ENCODE data around the gene ADARB1. TPM values are rescaled to one million over a fixed set of nuclear protein-coding genes. Genes with fewer than 3 reads are reported as not detected.

The ADARB1 gene
- total RNA-seq, 4 donors from 2014 or later = 6.8 to 32.2 (median 17.3) TPM

GRCh38 chr21:45178070-45178608 is 103.8 kb downstream of the ADARB1 start:
- in situ Hi-C loops (cut with MboI; ENCODE audit: low pct_ligation_motif_present in 1 of 4, low pct_unique_long_range_greater_than_20kb in 1 of 4, low sequenced_read_pairs in 3 of 4) (no loop called here), intact Hi-C loops (cut with DNase I; ENCODE audit: low total_unique reads) (no loop called here)
- H3K4me3 ChIP-seq = no peak overlapping the region
- H3K36me3 ChIP-seq = peaks cover 0 to 7% (median 0%) of the 10 kb centered on the region in 4 donors
- no peak for DNase-seq
- H3K27ac ChIP-seq = no peak overlapping the region
- no peaks in the 10 kb centered on the region for H3K27me3 ChIP-seq
- H3K4me1 ChIP-seq = no peaks in the 10 kb centered on the region
- H3K9me3 ChIP-seq = no peaks in the 10 kb centered on the region
- WGBS, 2 donors (ENCODE audit: low coverage in 1 of 2) = 80 to 95% methylated on average over 1 to 10 of the region's 12 CpGs
- TF ChIP-seq POLR2A (IDR thresholded peaks at IDR 0.05) = no peak
- TF ChIP-seq CTCF (IDR thresholded peaks at IDR 0.05) = no peak
- TF ChIP-seq POLR2AphosphoS5 (IDR thresholded peaks at IDR 0.05) = no peak
- TF ChIP-seq EP300 (IDR thresholded peaks at IDR 0.05; ENCODE audit: low read depth) = no peak

GRCh38 chr21:45178971-45179370 is 104.6 kb downstream of the ADARB1 start:
- no peaks in the 10 kb centered on the region for H3K9me3 ChIP-seq
- H3K27ac ChIP-seq = no peak overlapping the region
- WGBS, 2 donors (ENCODE audit: low coverage in 1 of 2) = 78 to 92% methylated on average over 3 to 11 of the region's 11 CpGs
- no peaks in the 10 kb centered on the region for H3K27me3 ChIP-seq
- in situ Hi-C loops (cut with MboI; ENCODE audit: low pct_ligation_motif_present in 1 of 4, low pct_unique_long_range_greater_than_20kb in 1 of 4, low sequenced_read_pairs in 3 of 4) = no loop called here
- TF ChIP-seq EP300 (IDR thresholded peaks at IDR 0.05; ENCODE audit: low read depth) = no peak
- TF ChIP-seq CTCF (IDR thresholded peaks at IDR 0.05) = no peak
- TF ChIP-seq POLR2AphosphoS5 (IDR thresholded peaks at IDR 0.05) = no peak
- no peak for TF ChIP-seq POLR2A (IDR thresholded peaks at IDR 0.05)
- peaks cover 0 to 7% (median 0%) of the 10 kb centered on the region in 4 donors for H3K36me3 ChIP-seq
- H3K4me3 ChIP-seq = no peak overlapping the region
- no peak for DNase-seq
- no peaks in the 10 kb centered on the region for H3K4me1 ChIP-seq
- intact Hi-C loops (cut with DNase I; ENCODE audit: low total_unique reads) = no loop called here

GRCh38 chr21:45179568-45180245 is 105.3 kb downstream of the ADARB1 start:
- Histone ChIP-seq H3K9me3 (no peaks in the 10 kb centered on the region), H3K27ac (no peak overlapping the region), H3K4me1 (no peaks in the 10 kb centered on the region), H3K27me3 (no peaks in the 10 kb centered on the region), H3K36me3 (peaks cover 0 to 7% (median 0%) of the 10 kb centered on the region in 4 donors), H3K4me3 (no peak overlapping the region)
- TF ChIP-seq POLR2A (IDR thresholded peaks at IDR 0.05) = no peak
- TF ChIP-seq EP300 (IDR thresholded peaks at IDR 0.05; ENCODE audit: low read depth) = no peak
- TF ChIP-seq POLR2AphosphoS5 (IDR thresholded peaks at IDR 0.05) = no peak
- no peak for TF ChIP-seq CTCF (IDR thresholded peaks at IDR 0.05)
- DNase-seq = no peak
- intact Hi-C loops (cut with DNase I; ENCODE audit: low total_unique reads) = no loop called here
- WGBS, 2 donors (ENCODE audit: low coverage in 1 of 2) = 87 to 93% methylated on average over 17 to 20 of the region's 20 CpGs
- in situ Hi-C loops (cut with MboI; ENCODE audit: low pct_ligation_motif_present in 1 of 4, low pct_unique_long_range_greater_than_20kb in 1 of 4, low sequenced_read_pairs in 3 of 4) = no loop called here

GRCh38 chr21:45180246-45180599 is 105.8 kb downstream of the ADARB1 start:
- no peaks in the 10 kb centered on the region for H3K4me1 ChIP-seq
- H3K4me3 ChIP-seq = no peak overlapping the region
- intact Hi-C loops (cut with DNase I; ENCODE audit: low total_unique reads) (no loop called here), in situ Hi-C loops (cut with MboI; ENCODE audit: low pct_ligation_motif_present in 1 of 4, low pct_unique_long_range_greater_than_20kb in 1 of 4, low sequenced_read_pairs in 3 of 4) (no loop called here)
- no peak overlapping the region for H3K27ac ChIP-seq
- 81 to 97% methylated on average over 8 to 10 of the region's 11 CpGs for WGBS, 2 donors (ENCODE audit: low coverage in 1 of 2)
- H3K9me3 ChIP-seq = no peaks in the 10 kb centered on the region
- no peak for TF ChIP-seq POLR2A (IDR thresholded peaks at IDR 0.05)
- TF ChIP-seq EP300 (IDR thresholded peaks at IDR 0.05; ENCODE audit: low read depth) = no peak
- no peak for TF ChIP-seq CTCF (IDR thresholded peaks at IDR 0.05)
- TF ChIP-seq POLR2AphosphoS5 (IDR thresholded peaks at IDR 0.05) = no peak
- DNase-seq = no peak
- H3K36me3 ChIP-seq = peaks cover 0 to 11% (median 2%) of the 10 kb centered on the region in 4 donors
- H3K27me3 ChIP-seq = no peaks in the 10 kb centered on the region

Measured in transverse colon (tissue), 4 donors.